ENCODE measurements around the gene PCED1A.

The PCED1A gene

GRCh38 chr20:2797136-2797983 is 43.1 kb downstream of the PCED1A start:
- intact Hi-C loops (cut with DNase I; ENCODE audit: low total_unique reads) = no loop called here
- Histone ChIP-seq H3K27ac (no peak overlapping the region), H3K4me1 (peaks cover 0 to 19% (median 12%) of the 10 kb centered on the region in 4 donors), H3K9me3 (no peaks in the 10 kb centered on the region), H3K36me3 (no peaks in the 10 kb centered on the region), H3K4me3 (no peak overlapping the region), H3K27me3 (peaks cover 0 to 97% of the 10 kb centered on the region in 2 donors)
- DNase-seq = no peak
- no peak for TF ChIP-seq CTCF (IDR thresholded peaks at IDR 0.05)

- no peak overlapping the region for H3K27ac ChIP-seq
- TF ChIP-seq CTCF (IDR thresholded peaks at IDR 0.05) = no peak
- no peak for DNase-seq
- H3K36me3 ChIP-seq = no peaks in the 10 kb centered on the region
- intact Hi-C loops (cut with DNase I; ENCODE audit: low total_unique reads) = no loop called here
- no peaks in the 10 kb centered on the region for H3K9me3 ChIP-seq
- H3K27me3 ChIP-seq = peaks cover 0 to 91% of the 10 kb centered on the region in 2 donors
- H3K4me1 ChIP-seq = peaks cover 0 to 19% (median 12%) of the 10 kb centered on the region in 4 donors
- H3K4me3 ChIP-seq = no peak overlapping the region
These were observed 44.3 kb downstream of the PCED1A start for GRCh38 chr20:2796011-2796660.

- intact Hi-C loops (cut with DNase I; ENCODE audit: low total_unique reads) = no loop called here
- no peak overlapping the region for H3K4me3 ChIP-seq
- no peak for TF ChIP-seq CTCF (IDR thresholded peaks at IDR 0.05)
- no peak for DNase-seq
- no peak overlapping the region for H3K27ac ChIP-seq
- peaks cover 0 to 16% (median 10%) of the 10 kb centered on the region in 4 donors for H3K4me1 ChIP-seq
- peaks cover 0 to 89% of the 10 kb centered on the region in 2 donors for H3K27me3 ChIP-seq
- no peaks in the 10 kb centered on the region for H3K36me3 ChIP-seq
- no peaks in the 10 kb centered on the region for H3K9me3 ChIP-seq
These were observed 45.0 kb downstream of the PCED1A start for GRCh38 chr20:2795451-2795850.

GRCh38 chr20:2794866-2795447 is 45.5 kb downstream of the PCED1A start:
- no peak for TF ChIP-seq CTCF (IDR thresholded peaks at IDR 0.05)
- no peak overlapping the region for H3K4me3 ChIP-seq
- no peaks in the 10 kb centered on the region for H3K36me3 ChIP-seq
- DNase-seq = no peak
- peaks cover 0 to 11% (median 6%) of the 10 kb centered on the region in 4 donors for H3K4me1 ChIP-seq
- no peaks in the 10 kb centered on the region for H3K9me3 ChIP-seq
- peaks cover 0 to 85% of the 10 kb centered on the region in 2 donors for H3K27me3 ChIP-seq
- intact Hi-C loops (cut with DNase I; ENCODE audit: low total_unique reads) = no loop called here
- no peak overlapping the region for H3K27ac ChIP-seq

GRCh38 chr20:2794202-2794748 is 46.2 kb downstream of the PCED1A start:
- peaks cover 0 to 5% (median under 1%) of the 10 kb centered on the region in 4 donors for H3K4me1 ChIP-seq
- no peak overlapping the region for H3K27ac ChIP-seq
- no peaks in the 10 kb centered on the region for H3K9me3 ChIP-seq
- no peak for DNase-seq
- intact Hi-C loops (cut with DNase I; ENCODE audit: low total_unique reads) = no loop called here
- TF ChIP-seq CTCF (IDR thresholded peaks at IDR 0.05) = no peak
- H3K4me3 ChIP-seq = no peak overlapping the region
- peaks cover 0 to 85% of the 10 kb centered on the region in 2 donors for H3K27me3 ChIP-seq
- H3K36me3 ChIP-seq = no peaks in the 10 kb centered on the region

Measured in tibial artery (tissue), 4 donors.